ENCODE measurements around the gene OLFM2. TPM values are rescaled to one million over a fixed set of nuclear protein-coding genes. Genes with fewer than 3 reads are reported as not detected.
A peak's percentile ranks its signal among the peaks of the same experiment; 100 is the strongest.
"Not testable (repeated sequence)": the region's sequence is repeated elsewhere in the genome, so short reads cannot be mapped to it uniquely, and the experiment has no call there.

OLFM2 gene
- polyA plus RNA-seq, 1 donor = 30.2 TPM

GRCh38 chr19:9941671-9942070 is 5.4 kb upstream of the OLFM2 start:
- DNase-seq = no peak

- DNase-seq = no peak
Observed at GRCh38 chr19:9941231-9941630, 4.9 kb upstream of the OLFM2 start.

- DNase-seq = no peak
Observed at GRCh38 chr19:9940778-9941177, 4.5 kb upstream of the OLFM2 start.

- no peak for DNase-seq
Observed at GRCh38 chr19:9939301-9939913, 3.1 kb upstream of the OLFM2 start.

DNA sequence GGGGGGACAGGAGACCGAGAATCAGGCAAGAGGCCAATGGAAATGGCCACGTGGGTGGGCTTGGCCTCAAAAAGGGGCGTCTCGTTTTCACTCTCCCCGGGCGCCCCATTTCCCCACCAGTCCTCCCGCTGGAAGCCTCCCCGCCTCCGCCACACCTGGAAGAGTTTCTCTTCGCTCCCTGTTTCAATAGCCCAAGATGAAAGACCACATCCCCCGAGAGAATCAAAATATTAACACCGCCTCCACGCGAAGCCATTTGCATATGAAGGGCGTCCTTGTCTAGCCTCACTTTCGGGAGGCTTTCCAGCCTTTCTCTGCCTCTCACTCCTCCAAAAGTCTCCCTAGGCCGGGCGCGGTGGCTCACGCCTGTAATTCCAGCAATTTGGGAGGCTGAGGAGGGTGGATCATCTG is 691 bp upstream of the OLFM2 start:
- DNase-seq = no peak

- DNase-seq = no peak
Observed at GRCh38 chr19:9935506-9936325, 599 bp downstream of the OLFM2 start.

GRCh38 chr19:9934132-9934950 is 2.0 kb downstream of the OLFM2 start:
- DNase-seq = peak; percentile 47

DNA sequence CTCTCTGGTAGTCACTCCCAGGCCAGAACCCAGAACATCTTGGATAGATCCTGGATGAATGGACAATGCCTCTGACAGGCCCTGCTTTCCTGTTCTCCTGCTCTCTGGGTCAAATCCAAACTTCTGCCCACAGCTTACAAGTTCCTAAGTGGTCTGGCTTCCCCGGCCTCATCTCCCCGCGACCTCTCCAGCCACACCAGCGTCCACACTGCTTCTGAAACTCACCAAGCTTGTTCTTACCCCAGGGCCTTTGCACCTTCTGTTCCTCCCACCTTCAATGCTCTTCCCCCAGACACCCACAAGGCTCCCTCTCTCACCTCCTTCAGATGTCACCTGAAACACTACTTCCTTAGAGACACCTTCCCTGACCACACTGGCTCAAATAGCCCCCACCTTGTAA is 3.5 kb downstream of the OLFM2 start:
- no peak for DNase-seq

- DNase-seq = no peak
Observed at GRCh38 chr19:9931629-9932028, 4.7 kb downstream of the OLFM2 start.

DNA sequence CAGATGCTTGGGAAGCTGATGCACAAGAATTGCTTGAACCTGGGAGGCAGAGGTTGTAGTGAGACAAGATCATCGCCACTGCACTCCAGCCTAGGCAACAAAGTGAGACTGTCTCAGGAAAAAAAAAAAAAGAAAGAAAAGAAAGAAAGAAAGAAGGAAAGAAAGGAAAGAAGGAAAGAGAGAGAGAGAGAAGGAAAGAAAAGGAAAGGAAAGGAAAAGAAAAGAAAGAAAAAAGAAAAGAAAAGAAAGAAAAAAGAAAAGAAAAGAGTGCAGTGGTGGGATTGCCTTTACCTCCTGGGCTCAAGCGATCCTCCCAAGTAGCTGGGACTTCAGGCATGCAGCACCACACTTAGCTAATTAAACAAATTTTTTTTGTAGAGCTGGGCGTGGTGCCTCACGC is 12.9 kb downstream of the OLFM2 start:
- no peak for DNase-seq

DNA sequence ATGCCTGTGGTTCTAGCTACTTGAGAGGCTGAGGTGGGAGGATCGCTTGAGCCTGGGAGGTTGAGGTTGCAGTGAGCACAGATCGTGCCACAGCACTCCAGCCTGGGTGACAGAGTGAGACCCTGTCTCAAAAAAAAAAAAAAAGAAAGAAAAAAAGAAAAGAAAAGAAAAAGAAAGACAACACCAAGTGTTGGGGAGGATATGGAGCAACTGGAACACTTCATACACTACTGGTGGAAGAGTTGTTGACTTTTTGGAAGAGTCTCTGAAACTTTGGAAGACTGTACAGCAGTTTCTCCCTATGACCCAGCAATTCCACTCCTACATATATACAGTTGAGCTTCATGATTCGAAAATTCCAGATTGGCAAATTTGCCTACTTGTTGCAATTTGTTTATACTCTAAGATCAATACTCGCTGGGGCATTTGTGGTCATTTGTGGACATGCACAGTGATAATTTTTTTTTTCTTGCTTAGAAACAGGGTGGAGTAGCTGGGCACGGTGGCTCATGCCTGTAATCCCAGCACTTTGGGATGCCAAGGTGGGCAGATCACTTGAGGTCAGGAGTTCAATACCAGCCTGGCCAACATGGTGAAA is 13.4 kb downstream of the OLFM2 start:
- not testable (repeated sequence) for DNase-seq

GRCh38 chr19:9917321-9917720 is 19.0 kb downstream of the OLFM2 start:
- peak; percentile 43 for DNase-seq

- no peak for DNase-seq
Observed at GRCh38 chr19:9916719-9917118, 19.6 kb downstream of the OLFM2 start.

- DNase-seq = peak; percentile 79
Observed at GRCh38 chr19:9914315-9915207, 21.8 kb downstream of the OLFM2 start.

DNA sequence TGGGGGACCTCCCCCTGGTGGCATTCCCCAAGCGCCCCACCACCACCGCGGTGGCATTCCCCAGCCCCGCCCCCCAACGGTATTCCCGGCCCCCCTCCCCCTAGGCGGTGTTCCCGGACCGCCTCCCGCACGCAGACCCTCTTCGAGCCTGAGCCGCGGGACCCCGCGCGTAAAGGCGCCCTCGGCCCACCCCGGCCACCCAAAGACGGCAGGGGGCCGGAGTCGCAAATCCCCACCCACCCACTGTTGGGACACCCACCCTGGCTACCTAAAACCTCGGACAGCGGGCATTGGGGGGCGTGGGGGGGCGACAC is 22.4 kb downstream of the OLFM2 start:
- DNase-seq = no peak

DNA sequence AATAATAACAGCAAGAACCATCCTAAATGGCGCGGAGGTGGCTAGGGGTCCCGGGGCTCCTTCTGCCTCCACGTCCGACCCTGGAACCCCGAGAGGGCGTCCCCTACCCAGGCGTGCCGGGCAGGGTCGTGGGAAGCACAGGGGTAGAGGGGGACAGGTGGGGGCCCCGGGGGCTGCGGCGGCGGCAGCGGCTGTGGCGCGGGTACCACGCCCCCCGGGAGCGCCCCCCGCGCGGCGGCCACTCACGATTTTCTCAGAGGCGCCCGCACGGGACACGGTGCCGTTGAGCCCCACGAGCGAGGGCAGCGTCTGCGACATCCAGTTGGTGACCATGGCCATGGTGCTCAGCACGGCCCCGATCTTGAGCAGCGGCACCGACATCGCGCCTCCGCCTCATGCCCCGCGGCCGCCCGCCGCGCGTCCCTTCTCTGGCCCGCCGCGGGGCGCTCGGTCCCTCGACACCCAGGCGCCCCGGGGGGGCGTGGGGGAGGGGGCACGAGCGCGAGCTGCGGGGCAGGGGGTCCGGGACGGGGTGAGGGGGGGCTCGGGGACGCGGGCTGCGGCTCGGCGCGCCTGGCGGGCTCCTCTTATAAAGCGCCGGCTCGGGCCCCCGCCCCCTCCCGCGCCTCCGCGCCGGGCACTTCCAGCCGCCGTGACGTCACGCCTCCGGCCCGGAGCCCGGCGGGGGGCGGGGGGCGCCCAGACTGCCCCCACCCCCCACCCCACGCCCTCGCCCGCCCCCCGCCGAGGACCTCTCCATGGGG is 22.9 kb downstream of the OLFM2 start:
- DNase-seq = peak; percentile 29

DNA sequence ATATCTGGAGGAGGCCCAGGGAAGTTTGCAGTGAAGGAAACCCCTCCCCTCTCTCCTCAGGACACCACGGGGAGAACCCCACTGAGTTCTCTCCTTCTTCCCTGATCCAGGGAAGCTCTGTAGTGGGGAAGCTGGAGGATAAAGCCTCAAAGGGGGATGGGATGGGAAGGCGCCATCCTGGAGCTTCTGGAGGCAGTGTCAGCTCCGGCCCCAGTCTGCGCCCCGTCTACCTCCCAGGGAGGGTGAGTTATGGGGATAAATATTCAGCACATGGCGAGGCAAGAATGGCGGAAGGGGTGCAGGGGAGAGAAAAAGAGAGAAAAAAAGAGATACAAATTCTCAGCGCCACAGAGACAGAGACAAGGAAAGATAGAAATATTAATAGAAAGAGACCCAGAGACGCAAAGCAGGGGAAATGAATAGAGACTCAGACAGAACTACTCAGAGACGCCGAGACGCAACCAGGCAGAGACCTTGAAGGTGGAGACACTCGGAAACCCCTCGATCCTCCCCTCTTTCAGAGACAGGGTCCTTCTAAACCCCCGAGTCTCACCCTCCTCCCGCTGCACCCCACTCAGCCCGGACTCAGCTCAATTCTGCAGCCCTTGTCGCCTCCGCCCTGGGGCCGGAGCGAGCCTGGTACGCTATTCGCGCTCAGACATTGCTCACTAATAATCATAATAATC is 23.6 kb downstream of the OLFM2 start:
- DNase-seq = no peak

DNA sequence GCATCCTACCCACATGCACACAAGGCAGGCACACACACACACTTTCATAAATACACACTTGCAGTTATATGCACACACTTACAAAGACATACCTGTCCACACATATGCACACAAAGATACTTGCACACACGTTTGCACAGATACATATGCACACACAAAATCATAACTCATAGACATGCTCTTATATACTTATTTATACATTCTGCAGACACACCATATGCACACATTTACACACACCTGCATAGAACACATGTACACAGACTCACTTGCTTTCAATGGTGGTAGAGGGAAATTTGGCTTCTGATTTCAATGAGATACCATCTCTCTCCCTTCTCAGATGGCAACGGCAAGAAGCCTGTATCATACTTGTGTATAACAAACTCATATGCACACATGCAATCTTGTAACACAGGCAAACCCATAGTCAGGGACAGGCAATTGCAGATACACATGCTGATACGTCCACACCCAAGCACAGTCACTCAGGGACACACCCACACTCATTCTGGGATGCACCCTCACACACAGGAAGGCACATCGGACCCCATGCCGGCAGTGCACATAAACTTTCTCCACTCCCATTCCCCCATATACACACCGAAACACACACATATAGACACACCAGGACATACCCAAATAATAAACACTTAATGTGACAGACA is 24.7 kb downstream of the OLFM2 start:
- DNase-seq = no peak

DNA sequence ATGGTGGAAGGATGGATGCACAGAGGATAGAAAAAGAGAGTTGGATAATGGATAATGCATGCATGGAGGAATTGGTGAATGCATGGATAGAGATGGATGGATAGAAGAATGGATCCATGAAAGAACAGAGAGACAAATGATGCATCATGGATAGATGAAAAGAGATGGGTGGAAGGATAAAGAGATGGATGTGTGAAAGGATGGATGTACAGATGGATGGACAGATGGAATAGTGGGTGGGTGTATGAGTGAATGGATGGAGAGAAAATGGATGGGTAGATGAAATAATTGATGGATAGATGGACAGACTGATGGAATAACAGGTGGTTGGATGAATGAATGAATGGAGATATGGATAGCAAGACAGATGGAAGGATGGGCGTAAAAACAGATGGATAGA is 25.7 kb downstream of the OLFM2 start:
- no peak for DNase-seq

DNA sequence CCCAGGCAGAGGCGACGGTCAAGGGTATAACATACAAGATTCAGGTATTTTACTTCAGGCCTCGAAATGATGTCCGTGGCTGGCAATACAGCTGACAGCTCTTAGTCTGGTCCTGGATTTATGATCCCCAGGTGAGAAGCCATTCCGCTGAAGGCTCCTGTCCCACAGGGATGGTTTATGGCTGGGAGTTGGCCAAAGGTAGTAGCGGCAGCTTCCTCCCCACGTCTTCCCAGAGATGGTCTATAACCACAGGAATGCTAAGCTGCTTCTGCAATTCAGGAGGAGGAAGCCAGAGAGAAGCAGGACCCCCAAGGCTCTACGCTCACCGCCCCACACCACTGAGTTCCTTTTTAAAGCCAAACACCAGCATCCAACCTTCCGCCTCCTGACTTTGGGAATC is 27.1 kb downstream of the OLFM2 start:
- DNase-seq = no peak
